ENCODE data around the gene CASP9.

CASP9 gene

DNA sequence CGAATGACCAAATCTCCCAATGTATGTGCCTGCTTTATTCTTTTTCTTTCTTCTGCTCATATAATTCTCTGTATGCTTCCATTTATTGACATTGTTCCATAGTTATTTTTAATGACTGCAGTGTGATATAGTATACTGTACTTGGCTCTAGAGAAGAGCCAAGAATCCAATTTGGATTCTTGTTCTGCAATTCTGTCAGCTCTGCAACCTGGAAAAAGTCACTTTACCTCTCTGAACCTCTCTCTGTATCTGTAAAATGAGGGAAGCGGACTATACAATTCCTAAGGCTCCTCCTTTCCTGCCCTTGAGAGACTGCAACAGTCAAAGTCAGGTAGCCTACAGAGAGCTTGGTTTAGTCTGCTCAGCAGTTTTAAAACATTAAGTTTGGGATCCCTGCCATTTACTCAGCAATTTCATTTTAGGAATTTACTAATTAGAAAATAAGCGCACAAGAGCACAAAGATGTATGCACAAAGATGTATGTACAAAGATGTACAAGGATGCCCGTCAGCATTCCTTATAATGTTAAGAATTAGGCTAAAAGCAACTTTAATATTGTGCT is 17.3 kb upstream of the CASP9 start:
- no peak overlapping the region for H3K27ac ChIP-seq
- TF ChIP-seq, protein P1, sequence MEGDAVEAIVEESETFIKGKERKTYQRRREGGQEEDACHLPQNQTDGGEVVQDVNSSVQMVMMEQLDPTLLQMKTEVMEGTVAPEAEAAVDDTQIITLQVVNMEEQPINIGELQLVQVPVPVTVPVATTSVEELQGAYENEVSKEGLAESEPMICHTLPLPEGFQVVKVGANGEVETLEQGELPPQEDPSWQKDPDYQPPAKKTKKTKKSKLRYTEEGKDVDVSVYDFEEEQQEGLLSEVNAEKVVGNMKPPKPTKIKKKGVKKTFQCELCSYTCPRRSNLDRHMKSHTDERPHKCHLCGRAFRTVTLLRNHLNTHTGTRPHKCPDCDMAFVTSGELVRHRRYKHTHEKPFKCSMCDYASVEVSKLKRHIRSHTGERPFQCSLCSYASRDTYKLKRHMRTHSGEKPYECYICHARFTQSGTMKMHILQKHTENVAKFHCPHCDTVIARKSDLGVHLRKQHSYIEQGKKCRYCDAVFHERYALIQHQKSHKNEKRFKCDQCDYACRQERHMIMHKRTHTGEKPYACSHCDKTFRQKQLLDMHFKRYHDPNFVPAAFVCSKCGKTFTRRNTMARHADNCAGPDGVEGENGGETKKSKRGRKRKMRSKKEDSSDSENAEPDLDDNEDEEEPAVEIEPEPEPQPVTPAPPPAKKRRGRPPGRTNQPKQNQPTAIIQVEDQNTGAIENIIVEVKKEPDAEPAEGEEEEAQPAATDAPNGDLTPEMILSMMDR (conservative IDR thresholded peaks at IDR 0.05): no peak

DNA sequence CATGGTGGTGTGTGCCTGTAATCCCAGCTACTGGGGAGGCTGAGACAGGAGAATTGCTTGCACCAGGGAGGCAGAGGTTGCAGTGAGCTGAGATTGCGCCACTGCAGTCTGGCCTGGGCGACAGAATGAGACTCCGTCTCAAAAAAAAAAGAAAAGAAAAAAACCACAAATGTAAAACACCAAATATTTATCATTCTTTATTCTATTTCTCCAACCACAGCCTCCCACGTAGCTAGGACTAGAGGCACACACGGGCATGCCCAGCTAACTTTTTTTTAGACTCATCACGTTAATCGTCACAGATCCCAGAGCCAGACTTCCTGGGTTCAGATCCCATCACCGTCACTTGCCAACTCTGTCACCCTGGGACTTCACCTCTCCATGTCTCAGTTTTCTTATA is 16.2 kb upstream of the CASP9 start:
- TF ChIP-seq, protein P1 (conservative IDR thresholded peaks at IDR 0.05): no peak
- no peak overlapping the region for H3K27ac ChIP-seq

DNA sequence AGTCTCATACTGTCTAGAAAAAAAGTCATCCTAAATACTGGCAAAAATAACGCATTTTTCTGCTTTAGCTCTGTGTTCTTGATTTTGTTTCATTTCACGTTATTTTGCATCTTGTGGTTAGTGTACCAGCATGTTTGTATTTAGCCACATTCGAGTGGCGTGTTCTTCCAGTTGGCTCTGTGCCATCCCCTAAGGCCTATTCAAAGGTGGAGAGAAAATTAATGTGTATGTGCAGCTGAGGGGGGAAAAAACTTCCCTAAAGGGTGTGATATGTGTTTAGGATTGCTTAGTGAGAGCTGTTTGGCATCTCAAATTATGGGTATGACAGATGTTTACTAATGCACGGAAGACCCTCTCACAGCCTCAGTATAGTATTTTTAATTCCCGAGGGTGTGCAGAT is 14.8 kb upstream of the CASP9 start:
- TF ChIP-seq, protein P1 (conservative IDR thresholded peaks at IDR 0.05): no peak
- peak overlapping the region; percentile 66 for H3K27ac ChIP-seq

DNA sequence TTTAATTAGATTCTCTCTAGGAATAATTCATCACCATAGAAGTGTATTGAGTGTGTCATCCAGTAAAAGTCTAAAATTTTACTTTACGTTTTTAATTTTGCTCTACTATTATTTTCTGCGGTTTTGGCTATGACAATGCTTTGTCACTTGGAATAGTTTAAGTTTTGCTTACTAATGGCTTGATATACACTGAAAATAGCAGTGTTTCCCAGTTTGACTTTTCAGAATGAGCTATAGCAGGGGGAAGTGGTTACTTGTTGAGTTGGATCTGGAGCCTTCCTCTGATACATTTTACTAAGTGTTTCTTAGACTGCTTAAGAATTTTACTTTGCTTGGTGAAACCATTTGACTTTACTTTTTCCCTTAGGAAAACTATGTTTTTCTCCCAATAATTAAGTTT is 7.7 kb upstream of the CASP9 start:
- no peak overlapping the region for H3K27ac ChIP-seq
- TF ChIP-seq, protein P1 (conservative IDR thresholded peaks at IDR 0.05): no peak

DNA sequence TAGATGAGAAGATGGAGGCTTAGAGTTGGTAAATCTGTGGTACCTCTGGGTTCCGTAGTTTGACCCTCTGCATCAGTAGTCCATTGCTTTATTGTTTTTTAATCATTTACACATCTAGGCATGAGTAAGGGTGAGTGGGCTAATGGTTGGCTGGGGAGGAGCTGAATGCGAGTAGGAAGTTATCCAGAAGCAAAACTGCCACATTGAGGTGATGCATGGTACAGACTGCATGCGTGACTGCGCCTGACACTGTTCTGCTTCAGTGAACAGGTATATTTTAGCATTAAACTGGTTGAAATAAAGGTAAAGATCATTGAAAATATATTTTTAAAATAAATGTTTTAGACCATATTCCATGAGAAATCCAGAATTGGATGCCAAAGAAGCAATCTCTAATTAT is 7.0 kb upstream of the CASP9 start:
- TF ChIP-seq, protein P1 (conservative IDR thresholded peaks at IDR 0.05): no peak

DNA sequence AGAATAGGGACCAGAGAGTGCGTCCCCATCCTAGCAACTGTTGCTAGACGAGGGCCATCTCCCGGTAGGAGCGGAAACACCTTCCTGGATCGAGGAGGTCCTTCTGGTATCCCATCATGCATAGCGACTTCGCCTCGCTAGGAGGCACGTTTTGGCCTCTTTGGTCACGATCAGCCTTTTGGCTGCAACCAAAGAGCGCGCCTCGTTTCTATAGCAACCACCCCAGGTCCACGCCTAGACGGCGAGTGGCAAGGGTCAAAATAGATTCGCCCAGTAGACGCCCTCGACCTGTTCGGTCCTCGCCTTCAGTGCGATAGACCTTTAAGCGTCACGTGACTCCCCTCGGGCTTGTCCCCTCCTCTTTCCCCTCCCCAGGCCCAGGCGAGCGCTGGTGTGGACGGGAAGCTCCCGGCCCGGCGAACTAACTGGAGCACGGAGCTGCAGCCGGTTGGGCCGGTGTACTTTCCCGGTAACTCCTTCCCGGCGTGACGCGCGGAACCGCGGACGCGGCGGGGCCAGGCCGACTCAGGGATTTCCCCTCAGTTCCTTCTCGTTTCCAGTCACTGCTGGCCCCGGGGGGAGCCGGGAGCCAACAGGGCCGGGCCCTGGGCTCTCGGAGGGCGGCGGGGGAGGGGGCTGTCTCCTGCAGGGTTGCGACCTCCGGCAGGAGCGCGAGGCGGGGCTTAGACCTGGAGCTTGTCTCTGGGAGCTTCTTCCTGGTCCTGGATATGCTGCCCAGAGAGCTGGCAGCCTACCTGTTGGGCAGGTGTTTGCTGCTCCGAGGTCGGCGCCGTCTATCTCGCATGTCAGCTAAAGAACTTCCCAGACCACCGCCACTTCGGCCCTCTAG is 2.7 kb upstream of the CASP9 start, which contains the start of gene DNAJC16:
Gene DNAJC16, plus strand, starts transcription at position 359 of the 850 bp plus-strand sequence. CDS start 2,258 bp downstream, outside the sequence.
- H3K27ac ChIP-seq: peak within 1 kb of the TSS; percentile 90
- TF ChIP-seq, protein P1 (conservative IDR thresholded peaks at IDR 0.05): peak; percentile 21; the same call in 1 of the 2 replicates

More for the DNA sequence above, 7.0 kb upstream of the CASP9 start:
- H3K27ac ChIP-seq: no peak overlapping the region

DNA sequence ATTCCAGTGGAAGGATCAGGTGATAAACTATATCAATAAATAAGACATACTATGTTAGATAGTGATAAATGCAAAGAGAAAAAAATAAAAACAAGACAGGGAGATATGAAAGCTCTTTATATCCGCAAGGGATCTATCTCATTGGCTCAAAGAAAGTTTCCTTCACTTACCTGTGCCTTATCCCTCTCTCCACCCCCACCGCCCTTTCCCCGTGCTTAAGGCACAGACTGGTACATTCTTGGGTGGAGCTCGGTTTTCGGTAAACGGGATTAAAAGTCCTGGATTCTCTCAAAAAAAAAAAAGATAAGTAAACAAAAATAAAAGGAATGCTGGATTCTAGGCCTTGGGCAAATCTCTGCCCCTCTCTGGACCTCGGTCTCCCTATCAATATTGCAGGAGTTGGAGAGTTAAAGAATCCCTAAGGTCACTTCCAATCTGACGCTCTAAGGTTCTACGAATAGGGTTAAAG is 2.0 kb upstream of the CASP9 start:
- TF ChIP-seq, protein P1 (conservative IDR thresholded peaks at IDR 0.05): no peak
- peak overlapping the region; percentile 90 for H3K27ac ChIP-seq
